Heart left ventricle (tissue), 13 donors: ENCODE measurements around the gene RBMXL2.

ENCODE experiments used
- CTCF ChIP-seq, 12 donors: fragments of 200-600 bp; sonication (generic) in 4 of 12; IDR thresholded peaks; one replicate each; pipeline versions ENCODE4 v1.5.0 to v1.8.0; 2018 to 2022; ENCODE audit warnings: antibody characterized with exemption in 12 of 12, mild to moderate bottlenecking in 5 of 12
- POLR2A ChIP-seq, 2 donors: fragments of 450-650 bp; IDR thresholded peaks; one replicate each; pipeline ENCODE4 v1.6.1; 2017; ENCODE audit warnings: antibody characterized with exemption in 2 of 2, mild to moderate bottlenecking in 2 of 2, moderate library complexity in 2 of 2
- donor health status: ischemic (EF 13 %, LVEDD 7.1; RV severe dilation, severe dysfunction).
- donor health status: DM: no; HTN: yes; CAD: no.
- donor health status: DM: no; HTN: no; CAD: no.
- donor health status: ischemic (EF 25% LVEDD 6.9; RV normal size, moderate dysfunction).
- donor health status: ischemic (EF 25% LVEDD 5.7; RV mildly dilated, moderate dysfunction).
- donor health status: ischemic (EF 35%, LVEDD 5.7; RV mildly dilated, moderate dysfunction).
- donor health status: nonischemic (EF 11% LVEDD 7.7; RV severe dilation, severe dysfunction).
- donor health status: DM: yes; HTN: yes; CAD: no.
- donor health status: PGD.
- donor health status: ischemic (EF 29% LVEDD 5.4; RV normal size, mild dysfunction).
- donor health status: nonischemic (EF 23%, LVEDD 6.1; RV moderate dilation, normal function).

- no peak for TF ChIP-seq CTCF (IDR thresholded peaks at IDR 0.05)
- no peak for TF ChIP-seq POLR2A (IDR thresholded peaks at IDR 0.05)
These were observed 31.2 kb upstream of the RBMXL2 start for GRCh38 chr11:7057641-7058040.
